SK-N-SH (cell line): ENCODE measurements around the gene ADAMTS5. TPM values are rescaled to one million over a fixed set of nuclear protein-coding genes. Genes with fewer than 3 reads are reported as not detected.

Source experiments
- ELF1 ChIP-seq: IDR thresholded peaks from 2 replicates; pipeline ENCODE4 v1.4.0; 2012
- EZH2phosphoT487 ChIP-seq: fragments of 200-600 bp; sonication (generic); IDR thresholded peaks from 2 replicates; pipeline ENCODE4 v1.6.1; 2017; ENCODE audit warnings: low read depth, mixed run types, mild to moderate bottlenecking, antibody characterized with exemption, moderate library complexity, borderline replicate concordance
- FOSL2 ChIP-seq: IDR thresholded peaks from 2 replicates; pipeline ENCODE4 v1.4.0; 2012; ENCODE audit warnings: low read depth, mild to moderate bottlenecking, moderate library complexity, borderline replicate concordance
- FOXJ3 ChIP-seq: sonication (generic); formaldehyde crosslinking; IDR thresholded peaks from 2 replicates; pipeline ENCODE4 v1.5.1; 2020; ENCODE audit warnings: mild to moderate bottlenecking, missing genetic modification reagents
- FOXM1 ChIP-seq: IDR thresholded peaks from 2 replicates; pipeline ENCODE4 v1.4.0; 2012; ENCODE audit warnings: low read depth, mild to moderate bottlenecking
- GABPA ChIP-seq: IDR thresholded peaks from 2 replicates; pipeline ENCODE4 v1.4.0; 2012; ENCODE audit warnings: low read depth, mild to moderate bottlenecking
- GATA2 ChIP-seq: sonication (generic); formaldehyde crosslinking; IDR thresholded peaks from 2 replicates; pipeline ENCODE4 v1.5.0; 2020; ENCODE audit warnings: mild to moderate bottlenecking, missing genetic modification reagents
- IRF3 ChIP-seq: fragments of 150-350 bp; IDR thresholded peaks from 2 replicates; pipeline ENCODE4 v1.6.1; 2016; ENCODE audit warnings: mild to moderate bottlenecking, low read depth, low read length
- JUND ChIP-seq: IDR thresholded peaks from 2 replicates; pipeline ENCODE4 v1.4.0; 2012
- MAX ChIP-seq: IDR thresholded peaks from 2 replicates; pipeline ENCODE4 v1.4.0; 2012; ENCODE audit warnings: low read depth
- MEF2A ChIP-seq: IDR thresholded peaks from 2 replicates; pipeline ENCODE4 v1.4.0; 2012; ENCODE audit warnings: low read depth, borderline replicate concordance
- MXI1 ChIP-seq: IDR thresholded peaks from 2 replicates; pipeline ENCODE4 v1.6.1; 2012; ENCODE audit warnings: mild to moderate bottlenecking, low read depth, low read length, improper control_type of control experiment
- NRF1 ChIP-seq: IDR thresholded peaks from 2 replicates; pipeline ENCODE4 v1.6.1; 2012; ENCODE audit warnings: low read depth, mild to moderate bottlenecking, low read length
- PBX3 ChIP-seq: IDR thresholded peaks from 2 replicates; pipeline ENCODE4; 2012
- POLR2AphosphoS5 ChIP-seq: IDR thresholded peaks from 2 replicates; pipeline ENCODE4 v1.6.1; 2012; ENCODE audit warnings: low read depth, low read length
- RAD21 ChIP-seq: IDR thresholded peaks from 2 replicates; pipeline ENCODE4 v1.6.1; 2012; ENCODE audit warnings: mild to moderate bottlenecking, low read length
- REST ChIP-seq: IDR thresholded peaks from 2 replicates; pipeline ENCODE4 v1.6.1; 2012; ENCODE audit warnings: mild to moderate bottlenecking, low read depth, low read length, moderate library complexity
- RFX5 ChIP-seq: IDR thresholded peaks from 2 replicates; pipeline ENCODE4 v1.6.1; 2012; ENCODE audit warnings: mild to moderate bottlenecking, improper control_type of control experiment, low read length
- RXRA ChIP-seq: IDR thresholded peaks from 2 replicates; pipeline ENCODE4 v1.4.0; 2012; ENCODE audit warnings: low read depth, mild to moderate bottlenecking, borderline replicate concordance
- SIN3A ChIP-seq: IDR thresholded peaks from 2 replicates; pipeline ENCODE4 v1.6.1; 2012; ENCODE audit warnings: low read depth, mild to moderate bottlenecking, low read length, moderate library complexity, borderline replicate concordance
- SMC3 ChIP-seq: IDR thresholded peaks from 2 replicates; pipeline ENCODE4 v1.6.1; 2012; ENCODE audit warnings: low read depth, low read length, improper control_type of control experiment
- TAF1 ChIP-seq: IDR thresholded peaks from 2 replicates; pipeline ENCODE4 v1.6.1; 2012; ENCODE audit warnings: low read depth, mild to moderate bottlenecking, low read length, moderate library complexity, borderline replicate concordance
- TCF12 ChIP-seq: IDR thresholded peaks from 2 replicates; pipeline ENCODE4 v1.4.0; 2012
- TEAD4 ChIP-seq: IDR thresholded peaks from 2 replicates; pipeline ENCODE4 v1.4.0; 2012; ENCODE audit warnings: mild to moderate bottlenecking, borderline replicate concordance; ENCODE audit not compliant: insufficient read depth
- polyA plus RNA-seq, 3 experiments: library from polyadenylated mRNA; depleted of rRNA; stranded (reverse); fragments of >200 nt; gene quantifications; 2 replicates each; pipeline ENCODE4 v1.2.3, GENCODE V29; 2012
- TF ChIP-seq, protein P1 (sequence below): IDR thresholded peaks from 2 replicates; pipeline ENCODE4 v1.4.0; 2012; ENCODE audit warnings: low read depth, borderline replicate concordance
- TF ChIP-seq, protein P2 (sequence below): fragments of 200-600 bp; sonication (generic); IDR thresholded peaks from 2 replicates; pipeline ENCODE4 v1.6.1; 2017; ENCODE audit warnings: antibody characterized with exemption, mild to moderate bottlenecking, moderate library complexity

ADAMTS5 gene
- polyA plus RNA-seq, 1 of the 3 experiments (the other 2 are of a cell fraction) = 0.90 TPM

DNA sequence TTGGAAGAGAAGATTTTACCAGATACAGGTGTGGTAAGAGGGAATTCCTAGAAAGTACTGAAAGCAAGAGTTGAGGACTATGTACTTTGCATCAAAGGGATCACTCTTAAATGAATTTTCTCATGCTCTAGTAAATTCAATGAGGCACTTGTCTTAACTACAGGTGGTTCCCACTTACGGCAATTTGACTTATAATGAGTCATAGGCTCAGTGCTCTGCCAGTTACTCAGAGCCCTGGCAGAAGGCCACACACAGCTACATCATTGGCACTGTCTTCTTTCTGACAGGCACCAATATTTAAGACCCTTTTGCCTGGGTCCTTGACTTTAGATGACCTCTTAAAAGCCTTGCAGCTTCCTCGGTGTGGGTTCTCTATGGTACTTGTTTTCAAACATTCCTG lies 15.9 kb upstream of the ADAMTS5 start (continued):
- no peak for TF ChIP-seq REST
- TF ChIP-seq RFX5 = no peak
- TF ChIP-seq, protein P1, sequence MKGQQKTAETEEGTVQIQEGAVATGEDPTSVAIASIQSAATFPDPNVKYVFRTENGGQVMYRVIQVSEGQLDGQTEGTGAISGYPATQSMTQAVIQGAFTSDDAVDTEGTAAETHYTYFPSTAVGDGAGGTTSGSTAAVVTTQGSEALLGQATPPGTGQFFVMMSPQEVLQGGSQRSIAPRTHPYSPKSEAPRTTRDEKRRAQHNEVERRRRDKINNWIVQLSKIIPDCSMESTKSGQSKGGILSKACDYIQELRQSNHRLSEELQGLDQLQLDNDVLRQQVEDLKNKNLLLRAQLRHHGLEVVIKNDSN = no peak
- TF ChIP-seq, protein P2, sequence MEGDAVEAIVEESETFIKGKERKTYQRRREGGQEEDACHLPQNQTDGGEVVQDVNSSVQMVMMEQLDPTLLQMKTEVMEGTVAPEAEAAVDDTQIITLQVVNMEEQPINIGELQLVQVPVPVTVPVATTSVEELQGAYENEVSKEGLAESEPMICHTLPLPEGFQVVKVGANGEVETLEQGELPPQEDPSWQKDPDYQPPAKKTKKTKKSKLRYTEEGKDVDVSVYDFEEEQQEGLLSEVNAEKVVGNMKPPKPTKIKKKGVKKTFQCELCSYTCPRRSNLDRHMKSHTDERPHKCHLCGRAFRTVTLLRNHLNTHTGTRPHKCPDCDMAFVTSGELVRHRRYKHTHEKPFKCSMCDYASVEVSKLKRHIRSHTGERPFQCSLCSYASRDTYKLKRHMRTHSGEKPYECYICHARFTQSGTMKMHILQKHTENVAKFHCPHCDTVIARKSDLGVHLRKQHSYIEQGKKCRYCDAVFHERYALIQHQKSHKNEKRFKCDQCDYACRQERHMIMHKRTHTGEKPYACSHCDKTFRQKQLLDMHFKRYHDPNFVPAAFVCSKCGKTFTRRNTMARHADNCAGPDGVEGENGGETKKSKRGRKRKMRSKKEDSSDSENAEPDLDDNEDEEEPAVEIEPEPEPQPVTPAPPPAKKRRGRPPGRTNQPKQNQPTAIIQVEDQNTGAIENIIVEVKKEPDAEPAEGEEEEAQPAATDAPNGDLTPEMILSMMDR = no peak
- TF ChIP-seq FOXM1 = no peak
- no peak for TF ChIP-seq GATA2 (CRISPR knock-in tag)
- no peak for TF ChIP-seq GABPA
- peak; percentile 54 for TF ChIP-seq PBX3
- no peak for TF ChIP-seq FOXJ3
- TF ChIP-seq SMC3 = no peak
- TF ChIP-seq MEF2A = no peak
- TF ChIP-seq RAD21 = no peak
- TF ChIP-seq TEAD4 = no peak
- no peak for TF ChIP-seq MAX
- peak; percentile 71; the same call in 1 of the 2 replicates for TF ChIP-seq FOSL2
- TF ChIP-seq JUND = peak; percentile 46
- no peak for TF ChIP-seq IRF3
- TF ChIP-seq TAF1 = no peak
- TF ChIP-seq MXI1 = no peak
- TF ChIP-seq RXRA = no peak
- TF ChIP-seq EZH2phosphoT487 = no peak
- TF ChIP-seq TCF12 = peak; percentile 56; the same call in 1 of the 2 replicates
- no peak for TF ChIP-seq NRF1
- no peak for TF ChIP-seq POLR2AphosphoS5
- TF ChIP-seq SIN3A = no peak
- TF ChIP-seq ELF1 = no peak
